GM18505 (cell line): ENCODE results near the gene MYD88.

Source experiments
- ATAC-seq: cut with Tn5 transposase; IDR thresholded peaks from one replicate; pipeline ENCODE4 v1.9.1; 2021; ENCODE audit not compliant: unreplicated experiment
- POLR2A ChIP-seq: IDR thresholded peaks from 4 replicates; pipeline ENCODE4 v1.6.1; 2011; ENCODE audit warnings: borderline replicate concordance; ENCODE audit not compliant: insufficient read depth, insufficient read length; ENCODE audit errors: extremely low read depth

Gene MYD88

DNA sequence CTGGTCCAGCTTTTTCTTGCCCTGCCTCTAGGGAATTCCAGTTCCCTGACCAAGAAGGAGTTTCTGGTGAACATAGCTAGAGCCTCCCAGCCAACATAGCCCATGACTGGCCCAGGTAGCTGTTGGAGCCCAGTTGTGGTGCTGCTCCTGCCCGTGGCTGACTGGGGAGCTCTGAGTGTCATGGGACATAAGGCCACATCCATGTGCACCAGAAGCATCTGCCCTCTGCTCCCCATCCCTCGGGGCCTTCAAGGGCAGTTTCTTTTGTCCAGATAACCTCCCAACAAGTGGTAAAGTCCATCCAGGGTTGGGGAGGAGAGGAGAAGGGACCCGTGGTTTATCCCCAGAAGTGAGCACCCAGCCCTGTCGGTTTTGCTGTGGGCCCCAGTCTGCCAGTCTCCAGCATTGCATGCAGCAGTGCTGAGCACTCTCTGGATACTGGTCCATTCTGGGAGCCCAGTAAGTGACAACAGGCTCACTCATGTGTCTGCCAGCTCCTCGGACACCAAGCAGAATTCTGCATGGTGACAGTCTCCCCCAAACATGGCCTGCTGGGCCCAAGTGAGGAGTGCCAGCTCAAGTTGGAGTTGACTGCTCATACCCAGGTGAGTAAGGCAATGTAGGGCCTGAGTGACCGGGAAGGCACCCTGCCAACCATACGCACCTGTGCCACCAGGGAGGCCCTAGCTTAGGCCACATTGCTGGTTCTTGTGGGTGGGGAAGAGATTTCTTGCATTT is 30.4 kb upstream of the MYD88 start:
- TF ChIP-seq POLR2A, result no peak
- ATAC-seq, result no peak

- ATAC-seq, result no peak
- TF ChIP-seq POLR2A, result no peak
Observed at GRCh38 chr3:38108649-38109579, 29.5 kb upstream of the MYD88 start.

DNA sequence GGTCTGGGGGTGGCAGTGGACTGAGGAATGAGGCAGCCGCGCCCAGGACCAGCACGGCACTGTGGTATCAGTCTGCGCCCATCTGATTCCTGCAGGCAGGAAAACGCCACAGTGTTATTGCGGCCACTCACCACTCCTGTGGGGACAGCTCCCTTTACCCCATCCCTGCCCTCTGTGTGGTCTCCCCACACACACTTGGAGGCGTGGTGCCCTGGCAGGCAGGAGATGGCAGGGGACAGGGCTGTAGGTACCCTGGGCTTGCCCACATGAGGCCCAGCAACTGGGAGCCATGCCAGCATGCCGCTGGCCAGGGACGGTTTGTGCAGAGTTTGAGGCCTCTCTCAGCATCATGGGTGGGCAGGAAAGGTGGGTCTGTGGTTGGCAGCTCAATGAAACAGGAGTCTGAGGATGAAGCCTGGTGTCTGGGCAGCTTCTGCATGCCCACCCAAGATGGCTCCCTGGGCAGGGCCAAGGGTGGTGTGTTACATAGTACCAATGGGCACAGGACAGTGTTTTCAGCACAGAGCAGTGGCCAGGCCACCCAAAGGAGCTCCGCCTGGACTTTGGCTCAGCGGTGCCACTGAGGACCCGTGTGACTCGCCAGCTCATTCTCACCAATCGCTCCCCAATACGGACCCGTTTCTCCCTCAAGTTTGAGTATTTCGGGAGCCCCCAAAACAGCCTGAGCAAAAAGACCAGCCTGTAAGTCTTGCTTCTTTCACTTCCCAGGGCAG is 28.7 kb upstream of the MYD88 start:
- TF ChIP-seq POLR2A, result no peak
- no peak for ATAC-seq

DNA sequence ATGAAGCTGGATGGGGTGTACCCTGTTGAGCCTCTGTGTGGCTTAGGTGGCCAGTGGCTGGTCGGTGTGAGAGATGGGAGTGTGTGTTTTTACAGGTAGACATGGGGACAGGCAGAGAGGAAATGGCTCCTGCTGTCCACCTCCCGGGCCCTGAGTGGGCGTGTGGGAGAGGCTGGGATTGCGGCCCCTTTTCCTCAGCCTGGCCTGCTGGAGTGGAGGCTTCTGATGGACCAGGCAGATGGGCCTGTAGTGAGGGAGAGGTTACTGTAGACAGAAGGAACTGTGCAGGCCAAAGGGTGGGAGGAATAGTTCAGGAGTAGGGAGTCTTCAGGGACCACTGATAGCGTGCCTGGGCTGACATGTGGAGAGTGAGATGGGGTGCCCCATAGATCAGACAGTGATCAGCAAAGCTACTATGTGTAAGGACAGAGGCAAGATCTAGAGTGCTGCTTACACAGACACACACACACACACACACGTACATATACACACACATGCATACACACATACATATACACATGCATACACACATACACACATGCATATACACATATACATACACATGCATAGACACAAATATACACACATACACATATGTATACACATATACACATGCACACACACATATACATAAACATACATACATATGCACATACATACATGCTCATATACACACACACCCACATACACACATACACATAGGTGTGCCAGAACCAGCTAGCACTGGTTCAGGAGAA is 28.0 kb upstream of the MYD88 start:
- TF ChIP-seq POLR2A, result no peak
- no peak for ATAC-seq

- TF ChIP-seq POLR2A, result no peak
- no peak for ATAC-seq
Observed at GRCh38 chr3:38111201-38111600, 27.3 kb upstream of the MYD88 start.

DNA sequence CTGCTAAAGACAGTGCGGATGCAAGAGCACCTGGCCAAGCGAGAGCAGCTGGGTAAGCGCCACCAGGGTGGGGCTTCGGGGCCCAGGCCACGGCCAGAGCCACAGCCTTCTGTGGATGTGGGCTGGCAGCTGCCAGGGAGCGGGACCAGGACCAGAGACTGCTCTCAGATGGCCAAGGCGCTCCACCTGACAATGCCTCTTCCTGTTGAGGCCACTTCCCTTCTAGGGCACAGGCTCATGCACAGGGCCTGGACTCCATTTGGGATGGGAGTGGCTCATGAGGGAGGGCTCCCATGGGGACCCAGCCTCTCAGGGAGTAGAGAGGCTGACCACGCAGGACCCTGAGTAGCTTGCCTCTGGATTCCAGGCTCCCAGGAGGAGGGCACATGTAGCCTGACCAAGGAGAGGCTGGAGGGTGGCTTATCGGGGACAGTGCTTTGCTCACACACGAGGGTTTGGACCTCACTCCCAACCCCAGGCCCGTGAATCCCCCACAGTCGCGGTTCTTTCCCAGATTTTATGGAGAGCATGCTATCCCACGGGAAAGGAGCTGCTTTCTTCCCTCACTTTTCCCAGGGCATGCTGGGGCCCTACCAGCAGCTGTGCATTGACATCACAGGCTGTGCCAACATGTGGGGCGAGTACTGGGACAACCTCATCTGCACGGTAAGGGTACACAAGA is 26.6 kb upstream of the MYD88 start:
- TF ChIP-seq POLR2A, result no peak
- no peak for ATAC-seq

DNA sequence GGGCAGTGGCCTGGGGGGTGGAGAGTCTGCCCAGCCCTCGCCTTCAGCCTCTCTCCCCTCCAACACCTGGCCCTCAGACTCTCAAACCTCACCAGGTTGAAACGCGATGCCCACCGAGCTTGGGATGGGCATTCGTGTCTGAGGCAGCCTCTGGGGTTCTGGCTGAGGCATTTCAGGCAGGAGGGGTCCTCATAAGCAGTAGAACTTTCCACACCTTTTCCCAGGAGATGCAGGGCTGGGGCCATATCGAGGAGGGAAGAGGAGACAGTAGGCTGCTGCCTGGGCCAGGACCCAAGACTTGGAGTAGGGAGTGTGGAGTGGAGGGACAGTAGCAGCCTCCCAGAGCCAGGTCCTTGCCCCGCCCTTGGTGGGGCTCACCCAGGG is 26.1 kb upstream of the MYD88 start:
- TF ChIP-seq POLR2A, result no peak
- no peak for ATAC-seq

DNA sequence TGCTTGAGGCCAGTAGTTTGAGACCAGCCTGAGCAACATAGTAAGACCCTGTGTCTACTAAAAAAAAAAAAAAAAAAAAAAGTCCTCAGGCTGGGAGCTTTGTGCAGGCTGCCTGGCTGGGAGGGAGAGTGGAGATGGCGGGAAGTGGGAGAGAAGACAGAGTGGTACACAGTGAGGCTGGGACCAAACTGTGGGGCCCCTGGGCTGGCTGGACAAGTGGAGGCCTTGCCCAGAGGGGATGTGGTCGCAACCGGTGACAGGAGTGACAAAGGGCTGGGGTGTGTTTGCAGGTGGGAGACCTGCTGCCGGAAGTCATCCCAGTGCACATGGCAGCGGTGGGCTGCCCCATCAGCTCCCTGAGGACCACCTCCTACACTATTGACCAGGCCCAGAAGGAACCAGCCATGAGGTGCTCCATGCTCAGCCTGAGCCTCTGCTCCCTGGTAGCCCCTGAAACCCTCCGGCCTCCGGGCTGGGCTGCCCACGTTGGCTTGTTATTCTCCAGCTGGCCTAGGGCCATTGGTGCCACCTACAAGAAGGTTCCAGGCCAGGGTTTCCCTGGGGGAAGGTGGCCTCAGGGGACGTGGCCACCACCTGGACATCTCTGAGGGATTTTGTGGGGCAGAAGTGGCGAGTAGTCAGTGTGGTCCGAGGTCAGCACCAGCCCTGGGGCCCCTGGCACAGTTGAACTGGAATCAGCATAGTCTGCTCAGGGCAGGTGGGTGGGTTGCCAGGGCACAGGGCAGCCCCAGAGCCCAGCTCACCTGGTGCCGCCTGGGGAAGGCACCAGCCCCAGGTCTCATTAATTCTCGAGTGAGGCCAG is 24.2 kb upstream of the MYD88 start:
- no peak for ATAC-seq
- TF ChIP-seq POLR2A, result no peak

- no peak for TF ChIP-seq POLR2A
- ATAC-seq, result no peak
Observed at GRCh38 chr3:38114875-38115644, 23.4 kb upstream of the MYD88 start.

DNA sequence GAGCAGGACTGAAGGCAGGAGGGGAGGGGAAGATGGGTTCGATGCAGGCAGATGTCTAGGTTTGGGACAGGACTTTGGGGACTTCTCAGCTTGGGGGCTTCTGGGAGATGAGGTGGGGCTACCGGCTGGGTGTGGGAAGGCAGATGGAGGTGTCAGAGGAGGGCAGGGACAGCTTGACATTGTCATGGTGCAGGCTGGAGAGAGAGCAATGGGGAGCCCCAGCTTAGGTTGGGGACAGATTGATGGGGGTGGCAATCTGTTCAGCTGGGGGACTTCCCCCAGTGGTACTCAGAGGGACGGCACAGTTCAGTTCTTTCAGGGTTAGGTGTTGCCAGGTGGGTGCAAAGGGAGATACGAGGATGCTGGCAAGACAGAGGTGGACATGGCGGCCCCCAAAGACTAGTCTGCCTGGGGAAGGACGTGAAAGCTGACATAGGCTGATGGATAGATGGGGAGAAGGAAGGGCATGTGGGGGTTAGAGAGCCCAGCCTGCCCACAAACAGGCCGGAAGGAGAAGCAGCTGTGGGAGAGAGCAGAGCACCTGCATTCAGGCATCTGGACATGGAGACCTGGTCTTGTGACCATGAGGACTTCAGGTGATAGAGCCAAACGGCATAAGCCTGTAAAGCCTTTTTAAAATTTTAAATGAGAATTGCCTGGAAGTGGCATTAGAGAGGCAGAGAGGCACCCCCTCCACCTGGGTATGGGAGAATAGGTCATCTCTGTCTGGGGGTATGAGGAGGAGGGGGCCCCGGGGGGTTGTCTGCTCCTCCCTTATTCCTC is 22.6 kb upstream of the MYD88 start:
- no peak for TF ChIP-seq POLR2A
- no peak for ATAC-seq
